Activated B cell treated with CpG ODN at 0.5 μM for 24 hours (primary cell): ENCODE data around the gene ITGA11. TPM values are rescaled to one million over a fixed set of nuclear protein-coding genes. Genes with fewer than 3 reads are reported as not detected.

Experiments used
- ATAC-seq: fragments of 200-7000 bp; cut with Tn5 transposase; one replicate; pipeline ENCODE4 v1.10.0; 2021; ENCODE audit warnings: low read depth, mild to moderate bottlenecking, moderate library complexity
- CTCF ChIA-PET: fragments of 350-600 bp; sonication (Branson Sonifier 250); formaldehyde crosslinking; loops from one replicate; lab custom pipeline; 2021; ENCODE audit warnings: antibody characterized with exemption; lab: Charles Lee
- POLR2A ChIA-PET: fragments of 350-600 bp; sonication (Branson Sonifier 250); formaldehyde crosslinking; loops from one replicate; lab custom pipeline; 2021; ENCODE audit warnings: antibody characterized with exemption; lab: Charles Lee
- DNase-seq: peaks from one replicate; pipeline ENCODE4 v3.0.0; 2022
- H3K27ac Mint-ChIP-seq: one replicate; pipeline ENCODE4 v1.8.0; 2020; ENCODE audit warnings: mixed read lengths
- H3K27me3 Mint-ChIP-seq: one replicate; pipeline ENCODE4 v1.8.0; 2021; ENCODE audit warnings: mixed read lengths
- H3K36me3 Mint-ChIP-seq: one replicate; pipeline ENCODE4 v1.8.0; 2021; ENCODE audit warnings: low read depth, mixed read lengths
- H3K4me1 Mint-ChIP-seq: one replicate; pipeline ENCODE4 v1.8.0; 2021; ENCODE audit warnings: mixed read lengths
- H3K4me3 Mint-ChIP-seq: one replicate; pipeline ENCODE4 v1.8.0; 2020; ENCODE audit warnings: mild to moderate bottlenecking, mixed read lengths
- H3K9me3 Mint-ChIP-seq: one replicate; pipeline ENCODE4 v1.8.0; 2020; ENCODE audit warnings: mixed read lengths
- CTCF ChIP-seq: fragments of 200-600 bp; IDR thresholded peaks from one replicate; pipeline ENCODE4 v1.8.0; 2022; ENCODE audit warnings: antibody characterized with exemption, mild to moderate bottlenecking
- intact Hi-C: fragments of 100-400 bp; cut with micrococcal nuclease; formaldehyde crosslinking; loops from one replicate; pipeline ENCODE4 v1.15.1; 2024
- total RNA-seq: library from RNA; stranded (reverse); gene quantifications from 2 replicates; pipeline ENCODE4 v1.2.3, GENCODE V29; 2022

ITGA11 gene
- total RNA-seq, 1 donor from 2014 or later = not detected

GRCh38 chr15:68330416-68330815 lies 101.5 kb downstream of the ITGA11 start:
- Mint-ChIP-seq H3K27me3 (peaks cover 17% of the 10 kb centered on the region), H3K4me1 (no peaks in the 10 kb centered on the region), H3K36me3 (no peaks in the 10 kb centered on the region), H3K9me3 (no peaks in the 10 kb centered on the region), H3K4me3 (no peak overlapping the region), H3K27ac (no peak overlapping the region)
- no peak for ATAC-seq
- TF ChIP-seq CTCF = no peak
- POLR2A ChIA-PET = interaction anchor here (0.6 kb wide), 1 partner anchor 8 kb away, joined by 5 read pairs; no protein-coding TSS in a partner anchor
- CTCF ChIA-PET = no interaction called here
- DNase-seq = no peak
- intact Hi-C loops = no loop called here

- Mint-ChIP-seq H3K4me1 (no peaks in the 10 kb centered on the region), H3K27me3 (peaks cover 19% of the 10 kb centered on the region), H3K9me3 (no peaks in the 10 kb centered on the region), H3K36me3 (no peaks in the 10 kb centered on the region), H3K4me3 (no peak overlapping the region), H3K27ac (no peak overlapping the region)
- no peak for ATAC-seq
- intact Hi-C loops = no loop called here
- TF ChIP-seq CTCF = no peak
- DNase-seq = no peak
- POLR2A ChIA-PET = interaction anchor here (0.7 kb wide), 1 partner anchor 30 kb away, joined by 3 read pairs; no protein-coding TSS in a partner anchor
- CTCF ChIA-PET = no interaction called here
These were observed 103.0 kb downstream of the ITGA11 start for GRCh38 chr15:68328964-68329363.

- no peak for TF ChIP-seq CTCF
- H3K27ac Mint-ChIP-seq = no peak overlapping the region
- ATAC-seq = no peak
- no peaks in the 10 kb centered on the region for H3K4me1 Mint-ChIP-seq
- no peak overlapping the region for H3K4me3 Mint-ChIP-seq
- H3K9me3 Mint-ChIP-seq = no peaks in the 10 kb centered on the region
- ChIA-PET CTCF (no interaction called here), POLR2A (interaction anchor here (0.7 kb wide), 1 partner anchor 30 kb away, joined by 3 read pairs; no protein-coding TSS in a partner anchor)
- peaks cover 15% of the 10 kb centered on the region for H3K27me3 Mint-ChIP-seq
- no peaks in the 10 kb centered on the region for H3K36me3 Mint-ChIP-seq
- DNase-seq = no peak
- intact Hi-C loops = no loop called here
These were observed 103.5 kb downstream of the ITGA11 start for GRCh38 chr15:68328443-68328842.

GRCh38 chr15:68326711-68327354 lies 105.1 kb downstream of the ITGA11 start:
- H3K9me3 Mint-ChIP-seq = no peaks in the 10 kb centered on the region
- no peak overlapping the region for H3K4me3 Mint-ChIP-seq
- no peaks in the 10 kb centered on the region for H3K36me3 Mint-ChIP-seq
- H3K27me3 Mint-ChIP-seq = peaks cover 16% of the 10 kb centered on the region
- CTCF ChIA-PET = no interaction called here
- no peaks in the 10 kb centered on the region for H3K4me1 Mint-ChIP-seq
- ATAC-seq (no peak), DNase-seq (no peak)
- intact Hi-C loops = no loop called here
- POLR2A ChIA-PET = no interaction called here
- no peak overlapping the region for H3K27ac Mint-ChIP-seq
- no peak for TF ChIP-seq CTCF

- Mint-ChIP-seq H3K27me3 (peaks cover 16% of the 10 kb centered on the region), H3K27ac (no peak overlapping the region), H3K4me3 (no peak overlapping the region), H3K4me1 (no peaks in the 10 kb centered on the region), H3K9me3 (no peaks in the 10 kb centered on the region), H3K36me3 (no peaks in the 10 kb centered on the region)
- POLR2A ChIA-PET = no interaction called here
- intact Hi-C loops = no loop called here
- no peak for TF ChIP-seq CTCF
- DNase-seq (no peak), ATAC-seq (no peak)
- CTCF ChIA-PET = no interaction called here
These were observed 106.2 kb downstream of the ITGA11 start for GRCh38 chr15:68325726-68326125.
